DOHH2 (cell line): ENCODE results near the gene CLTA.

ENCODE experiments used
- CTCF ChIP-seq: fragments of 200-600 bp; sonication (generic); IDR thresholded peaks from one replicate; pipeline ENCODE4 v1.5.1; 2014; ENCODE audit warnings: antibody characterized with exemption, mild to moderate bottlenecking, low read depth, low read length; ENCODE audit not compliant: poor library complexity, severe bottlenecking
- EZH2phosphoT487 ChIP-seq: fragments of 200-600 bp; sonication (generic); IDR thresholded peaks from 2 replicates; pipeline ENCODE4 v1.6.1; 2017; ENCODE audit warnings: borderline replicate concordance, mild to moderate bottlenecking, antibody characterized with exemption, low read length, moderate library complexity, mixed read lengths

GRCh38 chr9:36188212-36188611, 2.5 kb upstream of the CLTA start:
- TF ChIP-seq CTCF, result no peak
- no peak for TF ChIP-seq EZH2phosphoT487
